SKM-1 treated with dmso at 0.1 percent for 144 hours (cell line): ENCODE data around the gene CABP7.

Experiments used
- DNase-seq: peaks from one replicate; lab custom pipeline; 2025; ENCODE audit not compliant: unreplicated experiment; lab: John Stamatoyannopoulos, UW

Gene CABP7

GRCh38 chr22:29769723-29770321, 50.0 kb downstream of the CABP7 start:
- no peak for DNase-seq

GRCh38 chr22:29772170-29772641, 52.4 kb downstream of the CABP7 start:
- peak; percentile 35 for DNase-seq

DNA sequence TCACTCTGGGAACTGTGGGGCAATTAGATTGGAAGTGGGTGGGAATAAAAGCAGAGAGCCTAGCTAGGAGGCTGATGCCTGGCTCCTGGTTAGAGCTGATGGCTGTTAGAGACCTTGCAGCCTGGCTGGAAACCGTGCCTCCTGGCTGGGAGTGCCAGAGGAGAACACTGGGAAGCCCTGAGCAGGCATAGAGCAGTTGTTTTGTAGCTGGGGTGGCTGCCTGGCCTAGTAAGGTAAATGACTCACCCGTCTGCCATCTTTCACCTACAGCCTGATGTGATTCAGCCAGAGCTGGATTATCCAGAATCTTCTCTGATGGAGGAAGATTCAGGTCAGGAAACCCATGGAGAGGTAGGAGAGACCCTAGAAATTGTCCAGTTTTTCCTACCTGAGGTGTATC, 53.4 kb downstream of the CABP7 start:
- DNase-seq = no peak

DNA sequence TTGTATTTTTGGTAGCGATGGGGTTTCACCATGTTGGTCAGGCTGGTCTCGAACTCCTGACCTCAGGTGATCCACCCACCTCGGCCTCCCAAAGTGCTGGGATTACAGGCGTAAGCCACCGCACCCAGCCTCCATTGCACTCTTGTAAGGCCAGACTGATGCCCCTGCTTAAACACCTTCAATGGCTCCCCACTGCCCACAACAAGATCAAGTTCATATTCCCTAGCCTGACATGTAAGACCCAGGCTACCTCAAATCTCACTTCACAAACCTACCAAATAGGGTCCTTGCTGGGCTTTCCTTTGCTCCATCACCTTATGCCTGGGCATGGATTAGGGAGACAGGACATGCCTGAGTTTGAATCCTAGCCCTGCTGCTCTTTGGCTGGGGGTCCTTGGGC, 60.4 kb downstream of the CABP7 start:
- no peak for DNase-seq

DNA sequence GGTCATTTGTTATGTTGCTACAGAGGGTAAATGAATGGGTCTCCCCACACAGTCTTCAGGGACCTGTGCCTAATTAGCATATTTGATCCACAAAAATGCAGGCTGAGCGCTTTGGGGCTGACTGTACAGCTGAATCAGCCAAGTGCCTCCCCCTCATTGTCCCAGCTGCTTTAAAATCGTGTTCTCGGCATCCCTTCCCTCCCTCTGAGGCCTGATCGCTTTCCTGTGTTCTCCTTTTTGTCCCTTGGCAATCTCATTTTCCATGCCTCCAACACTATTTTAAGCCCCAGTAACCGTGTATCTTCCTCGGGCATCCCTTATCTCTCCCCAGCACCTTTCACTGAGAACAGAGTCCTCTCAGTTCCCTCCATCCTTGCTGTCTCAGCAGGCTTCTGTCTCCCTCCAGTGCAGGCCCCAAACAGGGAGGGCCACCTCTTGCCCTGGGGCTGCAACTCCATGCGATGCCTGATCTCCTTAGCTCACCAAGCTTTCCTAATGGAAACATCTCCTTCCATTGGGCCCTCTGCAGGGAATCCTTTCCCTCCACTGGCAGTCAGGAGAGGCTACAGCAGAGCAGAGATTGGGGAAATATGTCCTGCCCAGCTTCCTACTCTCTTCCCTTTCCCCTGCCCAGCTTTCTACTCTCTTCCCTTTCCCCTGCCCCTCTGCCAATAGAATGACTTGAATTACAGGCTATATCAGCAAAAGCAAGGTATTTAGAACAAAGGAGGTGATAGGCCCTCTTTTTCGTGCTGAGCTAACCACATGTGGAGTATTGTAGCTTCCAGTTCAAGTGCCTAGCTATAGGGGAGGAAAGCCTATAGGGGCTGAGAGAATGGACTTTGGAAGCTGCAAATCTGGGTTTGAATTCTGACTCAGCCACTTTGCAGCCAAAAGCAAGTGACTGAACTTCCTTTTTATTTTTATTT, 61.2 kb downstream of the CABP7 start:
- DNase-seq = no peak
